GM12864 (cell line): ENCODE results near the gene SLC6A16.

Source experiments
- DNase-seq: peaks from one replicate; pipeline ENCODE4 v3.0.0-alpha.2; 2011; ENCODE audit warnings: low read depth
- H3K4me3 ChIP-seq: 2 replicates; pipeline ENCODE4 v1.5.1; 2011; ENCODE audit warnings: mild to moderate bottlenecking, low read depth, low read length, control low read depth
- CTCF ChIP-seq: IDR thresholded peaks from 2 replicates; pipeline ENCODE4 v1.5.1; 2011; ENCODE audit warnings: low read depth, mild to moderate bottlenecking, moderate library complexity, low read length, control low read depth, inconsistent platforms; ENCODE audit errors: missing control alignments

SLC6A16 gene

GRCh38 chr19:49338691-49339300 is 13.8 kb upstream of the SLC6A16 start:
- peak overlapping the region; percentile 39 for H3K4me3 ChIP-seq
- DNase-seq, result no peak
- no peak for TF ChIP-seq CTCF

- DNase-seq, result no peak
- no peak for TF ChIP-seq CTCF
- H3K4me3 ChIP-seq, result peak overlapping the region; percentile 27; the same call in 1 of the 2 replicates
Observed at GRCh38 chr19:49338023-49338677, 13.2 kb upstream of the SLC6A16 start.

- no peak for TF ChIP-seq CTCF
- H3K4me3 ChIP-seq, result peak overlapping the region; percentile 55; the same call in 1 of the 2 replicates
- no peak for DNase-seq
Observed at GRCh38 chr19:49337267-49338022, 12.5 kb upstream of the SLC6A16 start.

GRCh38 chr19:49336482-49337266 is 11.7 kb upstream of the SLC6A16 start:
- H3K4me3 ChIP-seq, result peak overlapping the region; percentile 55
- no peak for DNase-seq

GRCh38 chr19:49335784-49336481 is 10.9 kb upstream of the SLC6A16 start:
- H3K4me3 ChIP-seq, result peak overlapping the region; percentile 55
- TF ChIP-seq CTCF, result no peak
- DNase-seq, result no peak

More at GRCh38 chr19:49336482-49337266, 11.7 kb upstream of the SLC6A16 start:
- no peak for TF ChIP-seq CTCF

GRCh38 chr19:49335071-49335783 is 10.2 kb upstream of the SLC6A16 start, which contains the start of gene CD37:
TSS of gene CD37 (plus strand) at chr19:49335406. CDS start at chr19:49335541, 135 bp downstream.
- DNase-seq, result no peak
- TF ChIP-seq CTCF, result no peak
- H3K4me3 ChIP-seq, result peak within 1 kb of the TSS; percentile 55
